Activated CD4-positive, alpha-beta T cell treated with anti-CD3 and anti-CD28 coated beads, Interleukin-2, amount 10 ng/mL, durations not matched to agents 24 days and 14 days (primary cell): Measurements from ENCODE around the gene KRTDAP. TPM values are rescaled to one million over a fixed set of nuclear protein-coding genes. Genes with fewer than 3 reads are reported as not detected.
A peak's percentile ranks its signal among the peaks of the same experiment; 100 is the strongest.

ENCODE experiments used
- DNase-seq: peaks from one replicate; pipeline ENCODE4 v3.0.0; 2022
- H3K27ac Mint-ChIP-seq: one replicate; pipeline ENCODE4 v1.8.0; 2022; ENCODE audit warnings: mild to moderate bottlenecking, mixed read lengths
- H3K27me3 Mint-ChIP-seq: one replicate; pipeline ENCODE4 v1.8.0; 2022; ENCODE audit warnings: mixed read lengths
- H3K36me3 Mint-ChIP-seq: one replicate; pipeline ENCODE4 v1.8.0; 2022; ENCODE audit warnings: low read depth, mild to moderate bottlenecking, mixed read lengths
- H3K4me1 Mint-ChIP-seq: one replicate; pipeline ENCODE4 v1.8.0; 2021; ENCODE audit warnings: mixed read lengths
- H3K4me3 Mint-ChIP-seq: one replicate; pipeline ENCODE4 v1.8.0; 2022; ENCODE audit warnings: mild to moderate bottlenecking, moderate library complexity, mixed read lengths
- H3K9me3 Mint-ChIP-seq: one replicate; pipeline ENCODE4 v1.8.0; 2021; ENCODE audit warnings: mixed read lengths
- intact Hi-C: fragments of 100-400 bp; cut with micrococcal nuclease; formaldehyde crosslinking; loops from one replicate; pipeline ENCODE4 v1.15.1; 2023
- total RNA-seq: library from RNA; stranded (reverse); gene quantifications from 2 replicates; pipeline ENCODE4 v1.2.3, GENCODE V29; 2022

KRTDAP gene
- total RNA-seq, 1 donor from 2014 or later, result not detected

- intact Hi-C loops, result no loop called here
- H3K27me3 Mint-ChIP-seq, result peaks cover 4% of the 10 kb centered on the region
- peaks cover 35% of the 10 kb centered on the region for H3K4me1 Mint-ChIP-seq
- no peaks in the 10 kb centered on the region for H3K9me3 Mint-ChIP-seq
- DNase-seq, result no peak
- peak overlapping the region; percentile 14 for H3K27ac Mint-ChIP-seq
- H3K4me3 Mint-ChIP-seq, result no peak overlapping the region
- H3K36me3 Mint-ChIP-seq, result no peaks in the 10 kb centered on the region
Observed at GRCh38 chr19:35461060-35461459, 29.2 kb downstream of the KRTDAP start.

- no peaks in the 10 kb centered on the region for H3K36me3 Mint-ChIP-seq
- H3K27me3 Mint-ChIP-seq, result peaks cover 4% of the 10 kb centered on the region
- H3K4me3 Mint-ChIP-seq, result no peak overlapping the region
- intact Hi-C loops, result no loop called here
- peaks cover 39% of the 10 kb centered on the region for H3K4me1 Mint-ChIP-seq
- DNase-seq, result no peak
- H3K27ac Mint-ChIP-seq, result peak overlapping the region; percentile 14
- H3K9me3 Mint-ChIP-seq, result no peaks in the 10 kb centered on the region
Observed at GRCh38 chr19:35460608-35461007, 29.7 kb downstream of the KRTDAP start.

- H3K36me3 Mint-ChIP-seq, result no peaks in the 10 kb centered on the region
- peaks cover 41% of the 10 kb centered on the region for H3K4me1 Mint-ChIP-seq
- H3K9me3 Mint-ChIP-seq, result no peaks in the 10 kb centered on the region
- DNase-seq, result no peak
- no peak overlapping the region for H3K27ac Mint-ChIP-seq
- peaks cover 2% of the 10 kb centered on the region for H3K27me3 Mint-ChIP-seq
- no peak overlapping the region for H3K4me3 Mint-ChIP-seq
- intact Hi-C loops, result no loop called here
Observed at GRCh38 chr19:35459414-35460082, 30.7 kb downstream of the KRTDAP start.

- Mint-ChIP-seq H3K4me3 (no peak overlapping the region), H3K27me3 (peaks cover 2% of the 10 kb centered on the region), H3K36me3 (no peaks in the 10 kb centered on the region), H3K27ac (no peak overlapping the region), H3K4me1 (peaks cover 39% of the 10 kb centered on the region), H3K9me3 (no peaks in the 10 kb centered on the region)
- intact Hi-C loops, result no loop called here
- DNase-seq, result no peak
Observed at GRCh38 chr19:35458731-35459391, 31.4 kb downstream of the KRTDAP start.

- intact Hi-C loops, result no loop called here
Observed at GRCh38 chr19:35458192-35458591, 32.1 kb downstream of the KRTDAP start.

GRCh38 chr19:35457173-35457572, 33.1 kb downstream of the KRTDAP start:
- Mint-ChIP-seq H3K27me3 (peaks cover 4% of the 10 kb centered on the region), H3K27ac (no peak overlapping the region), H3K9me3 (no peaks in the 10 kb centered on the region), H3K4me1 (peaks cover 24% of the 10 kb centered on the region), H3K4me3 (no peak overlapping the region), H3K36me3 (no peaks in the 10 kb centered on the region)
- intact Hi-C loops, result no loop called here
- DNase-seq, result no peak

More at GRCh38 chr19:35458192-35458591, 32.1 kb downstream of the KRTDAP start:
- Mint-ChIP-seq H3K9me3 (no peaks in the 10 kb centered on the region), H3K4me3 (no peak overlapping the region), H3K27me3 (peaks cover 2% of the 10 kb centered on the region), H3K36me3 (no peaks in the 10 kb centered on the region), H3K27ac (no peak overlapping the region), H3K4me1 (peaks cover 33% of the 10 kb centered on the region)
- DNase-seq, result no peak

GRCh38 chr19:35455616-35456201, 34.6 kb downstream of the KRTDAP start:
- peaks cover 29% of the 10 kb centered on the region for H3K4me1 Mint-ChIP-seq
- H3K27me3 Mint-ChIP-seq, result peaks cover 6% of the 10 kb centered on the region
- no peaks in the 10 kb centered on the region for H3K9me3 Mint-ChIP-seq
- H3K4me3 Mint-ChIP-seq, result no peak overlapping the region
- no peaks in the 10 kb centered on the region for H3K36me3 Mint-ChIP-seq
- DNase-seq, result no peak
- intact Hi-C loops, result no loop called here
- no peak overlapping the region for H3K27ac Mint-ChIP-seq

GRCh38 chr19:35454663-35455062, 35.6 kb downstream of the KRTDAP start:
- peaks cover 28% of the 10 kb centered on the region for H3K4me1 Mint-ChIP-seq
- no peaks in the 10 kb centered on the region for H3K36me3 Mint-ChIP-seq
- no peak for DNase-seq
- H3K27ac Mint-ChIP-seq, result no peak overlapping the region
- H3K9me3 Mint-ChIP-seq, result no peaks in the 10 kb centered on the region
- peaks cover 12% of the 10 kb centered on the region for H3K27me3 Mint-ChIP-seq
- no peak overlapping the region for H3K4me3 Mint-ChIP-seq
- intact Hi-C loops, result no loop called here

- H3K36me3 Mint-ChIP-seq, result no peaks in the 10 kb centered on the region
- DNase-seq, result peak; percentile 66
- intact Hi-C loops, result loop anchor here (1.0 kb wide), 1 partner anchor 15 kb away; no protein-coding TSS in a partner anchor
- peak overlapping the region; percentile 40 for H3K4me3 Mint-ChIP-seq
- peaks cover 20% of the 10 kb centered on the region for H3K4me1 Mint-ChIP-seq
- peaks cover 36% of the 10 kb centered on the region for H3K27me3 Mint-ChIP-seq
- H3K9me3 Mint-ChIP-seq, result no peaks in the 10 kb centered on the region
- H3K27ac Mint-ChIP-seq, result peak overlapping the region; percentile 65
Observed at GRCh38 chr19:35451338-35452096, 38.7 kb downstream of the KRTDAP start.

GRCh38 chr19:35449359-35450043, 40.8 kb downstream of the KRTDAP start:
- Mint-ChIP-seq H3K9me3 (no peaks in the 10 kb centered on the region), H3K36me3 (no peaks in the 10 kb centered on the region), H3K27ac (no peak overlapping the region), H3K4me3 (no peak overlapping the region), H3K27me3 (peaks cover 46% of the 10 kb centered on the region), H3K4me1 (peaks cover 25% of the 10 kb centered on the region)
- DNase-seq, result no peak
- intact Hi-C loops, result no loop called here

- DNase-seq, result no peak
- H3K4me3 Mint-ChIP-seq, result no peak within 1 kb of the TSS
- H3K27ac Mint-ChIP-seq, result no peak within 1 kb of the TSS
- H3K36me3 Mint-ChIP-seq, result no peaks in the 10 kb centered on the region
- no peaks in the 10 kb centered on the region for H3K9me3 Mint-ChIP-seq
- H3K4me1 Mint-ChIP-seq, result peaks cover 23% of the 10 kb centered on the region
- peaks cover 43% of the 10 kb centered on the region for H3K27me3 Mint-ChIP-seq
- intact Hi-C loops, result no loop called here
Observed at GRCh38 chr19:35447606-35448469, 42.4 kb downstream of the KRTDAP start, which contains the start of gene FFAR2. Gene FFAR2, plus strand, starts transcription at chr19:35448257. Its CDS starts 1,458 bp downstream, at chr19:35449715.

- H3K4me3 Mint-ChIP-seq, result no peak overlapping the region
- H3K4me1 Mint-ChIP-seq, result peaks cover 14% of the 10 kb centered on the region
- no peak for DNase-seq
- intact Hi-C loops, result no loop called here
- no peaks in the 10 kb centered on the region for H3K9me3 Mint-ChIP-seq
- no peaks in the 10 kb centered on the region for H3K36me3 Mint-ChIP-seq
- H3K27me3 Mint-ChIP-seq, result peaks cover 44% of the 10 kb centered on the region
- no peak overlapping the region for H3K27ac Mint-ChIP-seq
Observed at GRCh38 chr19:35445826-35446593, 44.3 kb downstream of the KRTDAP start.
